ENCODE data around the gene FBXL16. TPM values are rescaled to one million over a fixed set of nuclear protein-coding genes. Genes with fewer than 3 reads are reported as not detected.

Gene FBXL16
- total and polyA plus RNA-seq, 2 of the 13 experiments (the other 11 are each of a cell fraction or from before 2014, with no cell fraction given): 0.22 to 2.0 TPM

- no peak for TF ChIP-seq TFDP2 (CRISPR knock-in tag; IDR thresholded peaks at IDR 0.05)
- no peak; the same call in 1 of the 2 replicates for TF ChIP-seq HDAC2 (CRISPR knock-in tag; IDR thresholded peaks at IDR 0.05)
- TF ChIP-seq, protein P1, sequence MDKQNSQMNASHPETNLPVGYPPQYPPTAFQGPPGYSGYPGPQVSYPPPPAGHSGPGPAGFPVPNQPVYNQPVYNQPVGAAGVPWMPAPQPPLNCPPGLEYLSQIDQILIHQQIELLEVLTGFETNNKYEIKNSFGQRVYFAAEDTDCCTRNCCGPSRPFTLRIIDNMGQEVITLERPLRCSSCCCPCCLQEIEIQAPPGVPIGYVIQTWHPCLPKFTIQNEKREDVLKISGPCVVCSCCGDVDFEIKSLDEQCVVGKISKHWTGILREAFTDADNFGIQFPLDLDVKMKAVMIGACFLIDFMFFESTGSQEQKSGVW (CRISPR knock-in tag; IDR thresholded peaks at IDR 0.05; ENCODE audit: borderline replicate concordance): no peak
- no peak for TF ChIP-seq CENPBD1 (CRISPR knock-in tag; IDR thresholded peaks at IDR 0.05; ENCODE audit: borderline replicate concordance, low read depth)
- TF ChIP-seq, protein P2, sequence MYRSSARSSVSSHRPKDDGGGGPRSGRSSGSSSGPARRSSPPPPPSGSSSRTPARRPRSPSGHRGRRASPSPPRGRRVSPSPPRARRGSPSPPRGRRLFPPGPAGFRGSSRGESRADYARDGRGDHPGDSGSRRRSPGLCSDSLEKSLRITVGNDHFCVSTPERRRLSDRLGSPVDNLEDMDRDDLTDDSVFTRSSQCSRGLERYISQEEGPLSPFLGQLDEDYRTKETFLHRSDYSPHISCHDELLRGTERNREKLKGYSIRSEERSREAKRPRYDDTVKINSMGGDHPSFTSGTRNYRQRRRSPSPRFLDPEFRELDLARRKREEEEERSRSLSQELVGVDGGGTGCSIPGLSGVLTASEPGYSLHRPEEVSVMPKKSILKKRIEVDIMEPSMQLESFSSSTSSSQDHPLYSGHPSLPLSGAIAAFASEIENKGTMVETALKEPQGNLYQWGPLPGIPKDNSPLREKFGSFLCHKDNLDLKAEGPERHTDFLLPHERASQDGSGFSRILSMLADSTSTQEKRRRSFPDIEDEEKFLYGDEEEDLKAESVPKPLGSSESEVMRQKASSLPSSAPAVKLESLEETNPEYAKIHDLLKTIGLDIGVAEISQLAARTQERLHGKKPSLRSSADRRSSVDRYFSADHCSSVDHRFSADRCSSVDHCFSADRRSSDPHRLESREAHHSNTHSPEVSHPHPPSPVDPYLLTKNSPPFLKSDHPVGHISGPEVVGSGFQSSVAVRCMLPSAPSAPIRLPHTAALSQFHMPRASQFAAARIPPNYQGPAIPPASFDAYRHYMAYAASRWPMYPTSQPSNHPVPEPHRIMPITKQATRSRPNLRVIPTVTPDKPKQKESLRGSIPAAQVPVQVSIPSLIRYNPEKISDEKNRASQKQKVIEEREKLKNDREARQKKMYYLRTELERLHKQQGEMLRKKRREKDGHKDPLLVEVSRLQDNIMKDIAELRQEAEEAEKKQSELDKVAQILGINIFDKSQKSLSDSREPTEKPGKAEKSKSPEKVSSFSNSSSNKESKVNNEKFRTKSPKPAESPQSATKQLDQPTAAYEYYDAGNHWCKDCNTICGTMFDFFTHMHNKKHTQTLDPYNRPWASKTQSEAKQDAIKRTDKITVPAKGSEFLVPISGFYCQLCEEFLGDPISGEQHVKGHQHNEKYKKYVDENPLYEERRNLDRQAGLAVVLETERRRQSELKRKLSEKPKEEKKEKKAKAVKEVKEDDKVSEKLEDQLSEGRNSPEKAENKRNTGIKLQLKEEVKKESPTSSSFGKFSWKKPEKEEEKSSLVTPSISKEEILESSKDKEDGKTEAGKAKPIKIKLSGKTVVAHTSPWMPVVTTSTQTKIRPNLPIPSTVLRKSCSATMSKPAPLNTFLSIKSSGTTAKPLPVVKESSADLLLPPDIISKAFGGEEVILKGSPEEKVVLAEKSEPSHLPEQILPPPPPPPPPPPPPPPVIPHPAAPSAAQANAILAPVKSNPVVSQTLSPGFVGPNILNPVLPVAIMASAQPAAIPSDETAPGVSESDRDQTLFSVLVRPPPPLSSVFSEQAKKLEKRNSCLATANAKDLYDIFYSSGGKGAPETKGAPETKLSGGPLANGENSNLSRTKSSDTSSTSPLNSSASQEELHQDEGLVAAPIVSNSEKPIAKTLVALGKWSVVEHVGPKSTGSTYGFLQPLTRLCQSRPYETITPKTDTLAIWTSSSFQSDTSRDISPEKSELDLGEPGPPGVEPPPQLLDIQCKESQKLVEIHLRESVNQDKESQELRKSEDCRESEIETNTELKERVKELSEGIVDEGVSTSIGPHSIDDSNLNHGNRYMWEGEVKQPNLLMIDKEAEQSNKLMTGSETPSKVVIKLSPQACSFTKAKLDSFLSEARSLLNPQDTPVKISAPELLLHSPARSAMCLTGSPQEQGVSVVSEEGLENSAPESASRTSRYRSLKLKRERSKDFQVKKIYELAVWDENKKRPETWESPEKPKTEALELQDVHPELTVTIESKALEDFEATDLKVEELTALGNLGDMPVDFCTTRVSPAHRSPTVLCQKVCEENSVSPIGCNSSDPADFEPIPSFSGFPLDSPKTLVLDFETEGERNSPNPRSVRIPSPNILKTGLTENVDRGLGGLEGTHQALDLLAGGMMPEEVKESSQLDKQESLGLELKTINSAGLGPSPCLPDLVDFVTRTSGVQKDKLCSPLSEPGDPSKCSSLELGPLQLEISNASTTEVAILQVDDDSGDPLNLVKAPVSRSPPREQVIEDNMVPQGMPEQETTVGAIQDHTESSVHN (CRISPR knock-in tag; IDR thresholded peaks at IDR 0.05): no peak
- TF ChIP-seq, protein P3, sequence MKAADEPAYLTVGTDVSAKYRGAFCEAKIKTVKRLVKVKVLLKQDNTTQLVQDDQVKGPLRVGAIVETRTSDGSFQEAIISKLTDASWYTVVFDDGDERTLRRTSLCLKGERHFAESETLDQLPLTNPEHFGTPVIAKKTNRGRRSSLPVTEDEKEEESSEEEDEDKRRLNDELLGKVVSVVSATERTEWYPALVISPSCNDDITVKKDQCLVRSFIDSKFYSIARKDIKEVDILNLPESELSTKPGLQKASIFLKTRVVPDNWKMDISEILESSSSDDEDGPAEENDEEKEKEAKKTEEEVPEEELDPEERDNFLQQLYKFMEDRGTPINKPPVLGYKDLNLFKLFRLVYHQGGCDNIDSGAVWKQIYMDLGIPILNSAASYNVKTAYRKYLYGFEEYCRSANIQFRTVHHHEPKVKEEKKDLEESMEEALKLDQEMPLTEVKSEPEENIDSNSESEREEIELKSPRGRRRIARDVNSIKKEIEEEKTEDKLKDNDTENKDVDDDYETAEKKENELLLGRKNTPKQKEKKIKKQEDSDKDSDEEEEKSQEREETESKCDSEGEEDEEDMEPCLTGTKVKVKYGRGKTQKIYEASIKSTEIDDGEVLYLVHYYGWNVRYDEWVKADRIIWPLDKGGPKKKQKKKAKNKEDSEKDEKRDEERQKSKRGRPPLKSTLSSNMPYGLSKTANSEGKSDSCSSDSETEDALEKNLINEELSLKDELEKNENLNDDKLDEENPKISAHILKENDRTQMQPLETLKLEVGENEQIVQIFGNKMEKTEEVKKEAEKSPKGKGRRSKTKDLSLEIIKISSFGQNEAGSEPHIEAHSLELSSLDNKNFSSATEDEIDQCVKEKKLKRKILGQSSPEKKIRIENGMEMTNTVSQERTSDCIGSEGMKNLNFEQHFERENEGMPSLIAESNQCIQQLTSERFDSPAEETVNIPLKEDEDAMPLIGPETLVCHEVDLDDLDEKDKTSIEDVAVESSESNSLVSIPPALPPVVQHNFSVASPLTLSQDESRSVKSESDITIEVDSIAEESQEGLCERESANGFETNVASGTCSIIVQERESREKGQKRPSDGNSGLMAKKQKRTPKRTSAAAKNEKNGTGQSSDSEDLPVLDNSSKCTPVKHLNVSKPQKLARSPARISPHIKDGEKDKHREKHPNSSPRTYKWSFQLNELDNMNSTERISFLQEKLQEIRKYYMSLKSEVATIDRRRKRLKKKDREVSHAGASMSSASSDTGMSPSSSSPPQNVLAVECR (CRISPR knock-in tag; IDR thresholded peaks at IDR 0.05; ENCODE audit: borderline replicate concordance): peak; percentile 67; the same call in 1 of the 2 replicates
- TF ChIP-seq CHD2 (IDR thresholded peaks at IDR 0.05; ENCODE audit: low read depth, low read length): no peak
- no peak for TF ChIP-seq ZSCAN29 (CRISPR knock-in tag; conservative IDR thresholded peaks at IDR 0.05)
- no peak for TF ChIP-seq ZNF136 (CRISPR knock-in tag; IDR thresholded peaks at IDR 0.05; ENCODE audit: low read depth)
- peak; percentile 53; the same call in 1 of the 2 replicates for TF ChIP-seq NAIF1 (CRISPR knock-in tag; IDR thresholded peaks at IDR 0.05; ENCODE audit: borderline replicate concordance)
Measured at GRCh38 chr16:695355-696089, 10.1 kb downstream of the FBXL16 start (continued).
